RPMI8226 (cell line): Measurements from ENCODE around the gene ZDHHC11B.
"Not testable (repeated sequence)": the region's sequence is repeated elsewhere in the genome, so short reads cannot be mapped to it uniquely, and the experiment has no call there.

ENCODE experiments used
- DNase-seq: peaks from one replicate; pipeline ENCODE4 v3.0.0-alpha.2; 2015

Gene ZDHHC11B

GRCh38 chr5:714215-715118 is 70.1 kb downstream of the ZDHHC11B start:
- DNase-seq, result not testable (repeated sequence)

DNA sequence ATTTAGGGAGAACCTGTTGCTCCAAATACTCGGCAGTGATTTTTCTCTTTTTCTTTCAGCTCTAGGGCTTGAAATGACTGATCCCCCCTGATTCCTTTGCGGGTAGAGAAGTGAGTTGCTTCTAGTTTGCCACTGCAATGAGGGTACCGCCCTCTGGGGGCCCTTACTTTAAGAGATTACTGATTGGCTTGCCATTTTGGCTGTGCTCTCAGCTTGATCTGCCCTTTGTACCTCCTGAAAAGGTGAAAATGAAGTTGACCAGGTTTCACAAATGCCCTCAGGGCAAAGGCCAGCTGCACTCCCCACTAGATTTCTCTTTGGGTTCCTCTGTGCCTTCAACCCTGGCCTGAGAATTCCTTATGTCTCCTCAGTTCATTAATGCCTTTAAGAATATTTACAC is 70.8 kb downstream of the ZDHHC11B start:
- not testable (repeated sequence) for DNase-seq

DNA sequence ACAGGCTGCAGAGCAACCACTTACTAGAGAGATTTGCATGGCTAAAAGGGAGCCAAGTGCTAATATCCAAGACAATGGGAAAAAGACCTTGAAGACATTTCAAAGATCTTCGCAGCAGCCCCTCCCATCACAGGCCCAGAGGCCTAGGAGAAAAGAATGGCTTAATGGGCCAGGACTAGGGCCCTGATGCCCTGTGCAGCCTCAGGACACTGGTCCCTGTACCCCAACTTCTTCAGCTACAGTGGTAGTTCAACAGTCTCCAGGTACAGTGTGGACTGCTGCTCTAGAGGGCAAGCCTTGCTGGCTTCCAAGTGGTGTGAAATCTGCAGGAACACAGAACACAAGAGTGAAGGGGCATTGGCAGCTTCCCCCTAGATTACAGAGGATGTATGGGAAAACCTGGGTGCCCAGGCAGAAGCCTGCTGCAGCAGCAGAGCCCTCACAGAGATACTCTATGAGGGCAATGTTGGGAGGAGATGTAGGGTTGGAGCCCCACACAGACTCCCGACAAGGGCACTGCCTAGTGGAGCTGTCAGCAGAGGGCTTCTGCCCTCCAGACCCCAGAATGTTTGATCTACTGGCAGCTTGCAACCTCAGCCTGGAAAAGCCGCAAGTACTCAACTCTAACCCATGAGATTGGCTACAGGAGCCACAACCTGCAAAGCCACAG is 75.5 kb downstream of the ZDHHC11B start:
- not testable (repeated sequence) for DNase-seq

GRCh38 chr5:708374-708773 is 76.2 kb downstream of the ZDHHC11B start:
- DNase-seq, result not testable (repeated sequence)

- DNase-seq, result not testable (repeated sequence)
These were observed 78.4 kb downstream of the ZDHHC11B start for GRCh38 chr5:706127-706526.

DNA sequence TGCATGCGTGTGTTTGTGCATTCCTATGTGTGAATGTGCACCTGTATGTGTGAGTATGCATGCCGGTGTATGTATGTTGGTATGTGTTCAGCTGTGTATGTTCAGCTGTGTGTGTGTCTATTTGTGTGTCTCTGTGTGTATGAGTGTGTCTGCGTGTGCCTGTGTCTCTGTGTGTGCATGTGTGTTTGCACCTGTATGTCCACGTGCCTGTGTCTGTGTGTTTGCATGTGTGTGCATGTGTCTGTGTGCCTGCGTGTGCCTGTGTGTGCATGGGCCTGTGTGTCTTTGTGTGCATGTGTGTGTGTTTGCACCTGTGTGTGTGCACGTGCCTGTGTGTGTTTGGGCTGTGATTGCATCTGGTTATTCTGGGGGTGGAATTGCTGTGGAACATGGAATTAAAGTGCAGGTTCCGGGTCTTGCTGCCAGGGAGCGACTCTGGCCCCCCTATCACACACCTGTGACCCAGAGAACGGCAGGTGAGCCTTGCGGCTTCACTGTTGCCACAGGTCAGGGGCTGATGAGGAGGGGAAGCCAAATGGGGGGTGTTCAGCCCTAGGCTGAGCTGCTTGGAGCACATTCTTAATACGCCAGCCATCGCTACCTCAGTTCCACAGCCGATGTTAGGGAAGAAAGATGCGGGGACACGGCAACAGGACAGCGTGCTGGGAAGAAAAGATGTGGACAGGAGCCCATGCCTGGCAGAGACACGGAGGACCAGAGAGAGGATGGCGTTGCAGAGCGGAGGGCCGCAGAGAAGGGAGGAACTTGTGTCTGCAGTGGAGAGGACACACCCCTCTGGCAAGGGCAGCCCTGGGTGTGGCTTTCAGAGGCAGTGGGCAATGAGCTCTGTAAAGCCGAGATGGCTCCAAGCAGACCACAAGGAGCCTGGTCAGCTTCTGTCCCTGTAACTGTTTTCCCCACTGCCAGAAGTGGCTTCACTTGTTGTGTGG is 87.5 kb downstream of the ZDHHC11B start:
- not testable (repeated sequence) for DNase-seq

GRCh38 chr5:696191-696590 is 88.3 kb downstream of the ZDHHC11B start:
- peak; percentile 1 for DNase-seq

- DNase-seq, result not testable (repeated sequence)
These were observed 89.1 kb downstream of the ZDHHC11B start for GRCh38 chr5:695475-695874.

GRCh38 chr5:694042-694431 is 90.5 kb downstream of the ZDHHC11B start:
- peak; percentile 14 for DNase-seq

DNA sequence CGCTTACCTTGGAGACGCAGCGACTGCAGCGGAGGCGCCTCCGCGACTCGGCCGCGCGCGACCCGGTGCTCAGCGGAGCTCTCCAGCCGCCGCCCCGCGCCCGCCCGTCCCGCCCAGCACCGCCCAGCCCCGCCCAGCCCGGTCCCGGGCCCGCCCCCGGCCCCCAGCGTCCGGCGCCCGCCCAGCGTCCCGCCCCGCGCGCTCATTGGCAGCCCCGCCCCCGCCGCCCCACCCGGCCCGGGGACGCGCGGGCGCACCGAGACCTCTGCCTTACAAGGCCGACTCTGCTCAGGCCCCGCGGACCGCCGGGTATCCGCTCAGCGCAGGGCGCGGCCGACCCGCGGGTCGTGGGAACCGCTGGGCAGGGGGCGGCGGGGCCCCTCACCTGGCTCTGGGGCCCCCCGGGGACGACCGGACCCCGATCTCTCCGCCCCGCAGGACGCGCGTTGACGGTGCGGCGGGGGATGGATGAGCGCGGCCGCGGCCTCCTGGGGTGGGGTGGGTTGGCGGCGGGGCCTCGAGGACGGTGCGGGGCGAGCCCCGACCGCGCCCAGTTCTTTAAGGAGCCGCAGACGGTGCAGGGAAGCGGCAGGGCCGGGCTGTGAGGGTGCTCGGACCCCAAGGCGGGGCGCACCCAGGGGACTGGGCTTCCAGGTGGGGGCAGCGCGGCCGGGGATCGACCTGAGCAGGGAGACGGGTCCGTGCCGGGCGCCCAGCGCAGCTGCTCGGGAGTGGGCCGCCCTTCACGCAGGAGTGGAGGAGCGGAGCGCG is 91.1 kb downstream of the ZDHHC11B start, which contains the start of gene TPPP:
Gene TPPP, minus strand, starts transcription at position 82 of the 771 bp plus-strand sequence. CDS start 15,292 bp downstream, outside the sequence.
- DNase-seq, result peak; percentile 94

GRCh38 chr5:692529-693041 is 91.9 kb downstream of the ZDHHC11B start:
- peak; percentile 33 for DNase-seq

DNA sequence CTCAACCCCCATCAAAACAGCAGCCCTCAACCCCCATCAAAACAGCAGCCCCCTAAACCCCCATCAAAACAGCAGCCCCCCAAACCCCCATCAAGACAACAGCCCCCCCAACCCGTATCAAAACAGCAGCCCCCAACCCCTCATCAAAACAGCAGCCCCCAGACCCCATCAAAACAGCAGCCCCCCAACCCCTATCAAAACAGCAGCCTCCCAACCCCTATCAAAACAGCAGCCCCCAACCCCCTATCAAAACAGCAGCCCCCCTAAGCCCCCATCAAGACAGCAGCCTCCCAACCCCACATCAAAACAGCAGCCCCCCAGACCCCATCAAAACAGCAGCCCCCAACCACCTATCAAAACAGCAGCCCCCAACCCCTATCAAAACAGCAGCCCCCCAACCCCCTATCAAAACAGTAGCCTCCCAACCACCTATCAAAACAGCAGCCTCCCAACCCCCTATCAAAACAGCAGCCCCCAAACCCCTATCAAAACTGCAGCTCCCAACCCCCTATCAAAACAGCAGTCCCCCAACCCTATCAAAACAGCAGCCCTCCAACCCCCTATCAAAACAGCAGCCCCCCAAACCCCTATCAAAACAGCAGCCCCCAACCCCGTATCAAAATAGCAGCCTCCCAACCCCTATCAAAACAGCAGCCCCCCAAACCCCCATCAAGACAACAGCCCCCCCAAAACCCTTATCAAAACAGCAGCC is 92.6 kb downstream of the ZDHHC11B start:
- no peak for DNase-seq

GRCh38 chr5:691049-691448 is 93.5 kb downstream of the ZDHHC11B start:
- not testable (repeated sequence) for DNase-seq

- DNase-seq, result not testable (repeated sequence)
These were observed 94.2 kb downstream of the ZDHHC11B start for GRCh38 chr5:690293-690692.

- DNase-seq, result not testable (repeated sequence)
These were observed 96.0 kb downstream of the ZDHHC11B start for GRCh38 chr5:688348-689010.

DNA sequence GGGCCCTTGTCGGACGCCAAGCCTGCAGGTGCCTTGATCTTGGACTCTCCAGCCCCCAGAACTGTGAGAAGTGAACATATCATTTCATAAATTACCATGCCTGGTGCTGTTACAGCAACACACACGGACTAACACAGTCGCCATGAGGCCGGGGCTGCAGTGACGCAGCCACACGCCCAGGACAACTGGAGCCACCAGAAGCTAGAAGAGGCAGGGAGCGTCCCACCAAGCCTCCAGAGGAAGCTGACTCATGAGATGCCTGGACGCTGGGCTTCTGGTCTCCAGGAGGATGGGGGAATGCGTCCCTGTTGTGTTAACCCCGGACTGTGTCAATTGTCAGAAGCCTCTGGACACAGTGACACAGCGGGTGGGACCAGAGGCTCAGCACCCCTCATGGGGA is 97.6 kb downstream of the ZDHHC11B start:
- not testable (repeated sequence) for DNase-seq

DNA sequence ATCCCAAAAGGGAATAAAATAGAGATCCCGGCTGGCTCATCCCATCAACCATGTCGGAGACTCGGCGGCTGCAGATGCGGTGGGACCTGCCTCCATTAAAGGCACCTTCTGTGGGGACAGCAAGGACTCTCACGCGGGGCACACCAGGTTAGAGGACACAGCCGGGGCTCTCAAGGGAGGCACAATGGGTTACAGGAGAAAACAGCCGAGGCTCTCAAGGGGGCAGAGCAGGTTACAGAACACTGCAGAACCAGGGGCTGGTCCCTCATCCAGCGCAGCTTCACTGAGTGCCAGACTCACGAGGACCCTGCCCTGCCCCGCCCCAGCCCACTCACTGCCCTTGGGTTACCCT is 98.4 kb downstream of the ZDHHC11B start:
- DNase-seq, result not testable (repeated sequence)

DNA sequence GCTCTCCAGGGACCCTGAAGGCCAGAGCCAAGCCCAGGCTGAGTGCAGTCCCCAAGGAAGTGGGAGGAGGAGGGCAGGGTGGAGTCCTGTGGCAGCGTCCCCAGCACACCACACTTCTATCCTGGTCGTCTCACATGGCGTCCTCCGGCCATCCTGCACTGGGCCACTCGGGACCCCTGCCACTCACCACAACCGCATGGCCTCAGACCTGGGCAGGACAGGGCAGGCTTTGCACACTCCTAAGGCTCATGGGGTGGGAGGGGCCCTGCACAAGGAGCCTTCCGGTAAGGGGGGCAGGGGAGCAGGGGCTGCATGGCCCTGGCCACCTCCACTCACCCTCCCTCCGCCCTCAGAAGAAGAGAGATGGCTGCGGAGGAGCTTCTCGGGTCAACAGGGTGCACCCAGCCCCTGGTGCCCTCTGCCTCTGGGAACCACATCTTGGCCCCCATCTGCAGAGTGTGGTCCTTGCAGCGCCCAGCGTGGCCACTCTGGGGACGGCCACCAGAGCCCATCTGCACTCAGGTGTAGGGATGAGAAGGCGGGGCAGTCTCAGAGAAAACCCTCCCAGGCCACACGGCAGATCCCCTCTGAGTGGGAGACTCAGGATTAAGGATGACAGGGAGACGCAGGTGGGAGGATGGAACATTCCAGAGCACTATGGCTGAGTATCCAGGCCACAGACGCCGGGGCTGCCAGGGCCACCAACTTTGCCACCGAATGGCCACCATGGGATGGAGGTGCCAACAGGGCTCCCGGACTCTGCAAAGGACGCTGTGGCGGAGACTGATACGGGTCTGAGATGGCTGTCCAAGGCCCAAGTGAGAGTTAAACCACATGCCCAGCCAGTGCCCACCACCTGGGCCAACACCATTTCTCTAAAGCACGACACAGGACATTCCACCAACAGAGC is 99.0 kb downstream of the ZDHHC11B start:
- DNase-seq, result no peak

- DNase-seq, result no peak
These were observed 99.7 kb downstream of the ZDHHC11B start for GRCh38 chr5:684751-685216.
